CD4-positive, alpha-beta T cell treated with Interleukin-4 for 4 hours (primary cell): ENCODE results near the gene SIRPB1.
"Not testable (repeated sequence)": the region's sequence is repeated elsewhere in the genome, so short reads cannot be mapped to it uniquely, and the experiment has no call there.

ENCODE experiments used
- DNase-seq: peaks from one replicate; pipeline ENCODE4 v3.0.0-alpha.2; 2020

The SIRPB1 gene

DNA sequence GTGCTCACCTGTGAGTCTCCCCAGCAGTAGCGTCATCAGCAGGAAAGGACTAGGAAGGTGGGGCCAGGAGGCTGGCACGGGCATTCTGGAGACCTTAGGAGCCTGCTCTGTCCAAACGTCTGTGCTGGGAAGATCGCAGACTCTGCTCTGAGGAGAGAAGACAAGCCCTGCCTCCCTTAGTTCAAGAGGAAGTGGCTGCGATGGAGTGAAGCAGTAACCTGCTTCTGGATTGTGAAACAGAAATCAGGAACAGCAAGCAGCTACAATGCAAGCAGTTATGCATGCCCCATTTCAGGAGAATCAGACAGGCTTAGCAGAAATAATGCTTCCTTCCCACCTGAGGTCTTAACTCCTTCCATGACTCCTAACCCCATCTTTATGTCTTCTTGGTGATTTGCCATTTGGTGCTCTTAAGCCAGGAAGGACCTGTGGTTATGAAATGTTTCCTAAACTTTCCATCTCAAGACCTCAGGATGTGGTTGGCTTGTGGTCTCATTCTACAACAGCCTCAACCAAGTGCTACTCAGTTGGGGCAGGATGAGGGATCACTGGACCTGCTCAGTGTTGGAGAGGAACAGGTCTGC lies at the start of gene SIRPB1:
SIRPB1 (minus strand) TSS at position 149 of the 584 bp plus-strand sequence; CDS start at position 84, 65 bp downstream.
- no peak for DNase-seq

DNA sequence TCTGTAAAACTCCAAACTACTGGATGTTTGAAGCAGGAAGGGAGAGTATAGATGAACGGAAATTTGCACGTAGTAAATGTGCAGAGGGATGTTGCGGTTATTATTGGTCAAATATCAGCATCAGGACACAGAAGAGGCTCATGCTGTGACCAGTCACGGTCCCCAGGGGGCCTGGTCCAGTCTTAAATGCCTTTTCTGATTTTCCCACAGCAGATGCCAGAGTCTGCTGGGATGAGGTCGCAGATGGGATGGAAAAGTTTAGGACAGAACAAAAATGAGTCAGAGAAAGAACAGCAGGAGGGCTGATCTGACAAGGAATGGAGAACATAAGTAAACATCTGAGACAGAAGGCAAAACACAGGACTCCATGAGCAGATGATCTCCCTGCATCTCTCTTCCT lies 49.5 kb upstream of the SIRPB1 start:
- DNase-seq: no peak

DNA sequence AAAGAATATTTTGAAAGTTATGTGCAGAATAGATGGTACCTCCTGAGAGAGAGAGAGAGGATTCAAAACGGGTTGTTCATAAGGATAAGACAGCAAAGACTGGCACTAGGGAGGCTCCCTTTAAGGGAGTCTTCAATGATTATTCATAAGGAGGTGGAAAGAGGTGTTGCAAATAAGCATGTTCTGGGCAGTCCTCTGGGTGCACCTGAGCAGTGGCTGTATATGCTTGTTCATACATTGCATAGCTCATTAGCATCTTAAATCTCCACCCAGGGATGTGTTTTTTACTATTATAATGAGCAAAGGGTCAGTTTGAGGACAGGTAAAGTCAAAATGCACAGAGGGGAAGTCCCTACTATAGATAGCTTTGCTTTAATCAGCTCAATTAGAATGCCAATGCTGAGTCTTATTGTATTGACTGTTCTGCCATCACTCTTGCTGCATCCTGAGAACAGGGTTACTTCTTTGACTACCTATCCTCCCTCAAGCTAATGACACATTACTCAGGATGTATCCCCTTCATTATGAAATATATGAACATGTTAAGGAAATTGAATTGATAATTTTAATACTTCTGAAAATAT lies 47.8 kb upstream of the SIRPB1 start:
- no peak for DNase-seq

DNA sequence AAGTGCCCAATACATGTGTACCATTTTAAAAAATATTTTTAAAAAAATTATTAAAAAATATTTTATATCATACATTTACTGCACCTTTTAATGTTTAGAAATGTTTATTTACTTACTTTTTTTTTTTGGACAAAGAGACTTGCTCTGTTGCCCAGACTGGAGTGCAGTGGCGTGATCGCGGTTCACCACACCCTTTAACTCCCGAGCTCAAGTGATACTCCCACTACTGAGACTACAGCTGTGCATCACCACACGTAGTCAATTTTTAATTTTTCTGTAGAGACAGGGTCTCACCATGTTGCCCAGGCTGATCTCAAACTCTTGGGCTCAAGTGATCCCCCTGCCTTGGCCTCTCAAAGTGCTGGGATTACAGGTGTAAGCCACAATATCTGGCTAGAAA lies 47.0 kb upstream of the SIRPB1 start:
- no peak for DNase-seq

DNA sequence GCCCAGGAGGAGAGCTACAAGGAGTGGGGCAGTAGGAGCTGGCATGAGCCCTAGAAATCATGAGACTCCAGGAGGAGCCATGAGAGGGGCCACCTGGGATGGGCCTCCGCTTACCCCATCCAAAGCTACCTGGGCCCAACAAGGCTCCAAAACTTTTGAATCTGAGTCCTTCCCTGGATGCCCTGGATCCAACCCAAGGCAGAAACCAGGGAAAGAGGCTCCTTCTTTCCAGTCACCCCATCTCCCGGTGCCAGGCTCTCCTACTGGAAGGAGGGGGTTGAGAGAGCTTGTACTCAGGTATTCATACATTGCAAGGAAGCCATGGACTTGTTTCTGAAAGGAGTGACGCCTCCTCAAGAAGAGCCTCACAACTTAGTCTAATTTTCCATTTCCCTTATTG lies 45.5 kb upstream of the SIRPB1 start:
- DNase-seq: no peak

DNA sequence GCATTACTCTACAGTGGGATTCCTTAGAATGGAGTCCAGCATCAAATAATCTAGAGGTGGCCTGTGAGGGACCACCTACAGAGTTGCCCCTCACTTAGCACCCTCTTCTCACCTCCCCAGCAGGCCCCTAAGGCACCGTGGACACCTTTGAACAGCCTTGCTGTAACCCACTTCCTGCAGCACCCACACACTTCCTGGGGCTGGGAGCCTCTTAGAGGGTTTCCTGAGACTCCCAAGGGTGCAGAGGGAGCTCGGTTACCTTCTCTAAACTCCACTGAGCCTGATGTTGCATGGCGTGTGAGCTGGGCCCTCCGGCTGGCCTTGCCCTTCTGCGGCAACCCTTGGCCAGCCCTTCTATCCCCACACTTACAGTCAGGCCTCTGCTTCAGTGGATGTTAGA lies 45.1 kb upstream of the SIRPB1 start:
- DNase-seq: peak; percentile 63

DNA sequence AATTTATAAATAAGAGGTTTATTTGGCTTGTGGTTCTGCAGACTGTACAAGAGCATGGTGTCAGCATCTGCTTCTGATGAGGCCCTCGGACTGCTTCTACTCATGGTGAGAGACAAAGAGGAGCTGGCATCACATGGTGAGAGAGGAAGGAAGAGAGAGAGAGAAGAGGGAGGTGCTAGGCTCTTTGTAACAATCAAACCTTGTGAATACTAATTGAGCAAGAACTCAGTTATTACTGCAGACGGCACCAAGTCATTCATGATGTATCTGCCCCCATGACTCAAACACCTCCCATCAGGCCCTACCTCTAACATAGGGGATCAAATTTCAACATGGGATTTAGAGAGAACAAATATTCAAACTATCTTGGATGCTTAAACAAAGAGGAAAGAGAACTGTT lies 44.1 kb upstream of the SIRPB1 start:
- peak; percentile 44 for DNase-seq

DNA sequence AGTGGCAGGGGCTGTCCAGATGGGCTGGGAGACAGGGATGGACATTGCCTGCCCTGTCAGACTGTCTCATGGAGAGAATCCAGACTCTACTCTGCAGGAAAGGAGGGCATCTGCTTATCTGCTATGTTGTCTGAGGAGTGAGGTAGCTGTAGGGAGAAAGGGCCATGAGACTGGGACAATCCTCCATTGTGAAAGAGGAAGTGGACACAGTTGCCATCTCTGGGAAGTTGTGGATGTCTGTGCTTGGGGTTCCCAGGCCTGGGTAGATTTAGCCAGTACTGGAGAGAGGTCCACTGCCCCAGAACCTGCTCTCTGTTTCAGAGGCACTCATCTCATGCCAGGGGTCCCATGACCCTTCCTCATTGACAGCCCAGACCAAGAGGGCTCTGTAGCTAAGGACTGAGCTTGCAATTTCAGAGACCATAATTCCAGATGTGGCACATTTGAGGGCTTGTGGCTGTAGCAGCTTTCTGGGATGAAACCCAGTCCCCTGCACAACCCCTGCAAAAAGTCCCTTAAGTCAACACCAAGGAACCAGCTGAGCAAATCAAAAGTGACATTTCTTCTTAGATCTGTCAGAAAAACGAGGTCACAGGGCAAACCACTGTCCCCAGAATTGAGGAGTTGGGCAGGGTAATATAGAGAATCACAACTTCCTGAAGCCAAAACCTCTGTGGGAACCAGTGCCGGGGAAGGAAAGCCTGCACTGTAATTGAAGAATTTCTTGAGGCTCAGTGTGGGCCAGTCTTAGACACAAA lies 41.9 kb upstream of the SIRPB1 start:
- DNase-seq: peak; percentile 31

DNA sequence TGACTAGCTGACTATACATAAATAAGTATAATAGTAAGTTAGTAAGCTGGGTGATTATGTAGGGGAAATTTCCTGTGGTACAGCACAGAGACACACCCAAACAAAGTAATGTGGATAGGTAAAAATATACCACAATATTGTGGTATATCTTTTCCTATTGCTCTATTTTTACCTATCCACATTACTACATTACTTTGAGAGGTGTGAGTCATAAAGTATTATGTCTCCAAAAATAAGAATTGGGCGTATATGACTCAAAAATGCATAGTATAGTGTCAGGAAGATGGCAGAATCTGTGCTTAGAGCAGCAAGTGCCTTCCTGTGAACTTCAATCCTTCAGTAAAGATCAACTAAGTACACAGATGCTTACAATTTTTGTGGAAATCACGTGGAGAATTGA lies 40.4 kb upstream of the SIRPB1 start:
- peak; percentile 82 for DNase-seq

DNA sequence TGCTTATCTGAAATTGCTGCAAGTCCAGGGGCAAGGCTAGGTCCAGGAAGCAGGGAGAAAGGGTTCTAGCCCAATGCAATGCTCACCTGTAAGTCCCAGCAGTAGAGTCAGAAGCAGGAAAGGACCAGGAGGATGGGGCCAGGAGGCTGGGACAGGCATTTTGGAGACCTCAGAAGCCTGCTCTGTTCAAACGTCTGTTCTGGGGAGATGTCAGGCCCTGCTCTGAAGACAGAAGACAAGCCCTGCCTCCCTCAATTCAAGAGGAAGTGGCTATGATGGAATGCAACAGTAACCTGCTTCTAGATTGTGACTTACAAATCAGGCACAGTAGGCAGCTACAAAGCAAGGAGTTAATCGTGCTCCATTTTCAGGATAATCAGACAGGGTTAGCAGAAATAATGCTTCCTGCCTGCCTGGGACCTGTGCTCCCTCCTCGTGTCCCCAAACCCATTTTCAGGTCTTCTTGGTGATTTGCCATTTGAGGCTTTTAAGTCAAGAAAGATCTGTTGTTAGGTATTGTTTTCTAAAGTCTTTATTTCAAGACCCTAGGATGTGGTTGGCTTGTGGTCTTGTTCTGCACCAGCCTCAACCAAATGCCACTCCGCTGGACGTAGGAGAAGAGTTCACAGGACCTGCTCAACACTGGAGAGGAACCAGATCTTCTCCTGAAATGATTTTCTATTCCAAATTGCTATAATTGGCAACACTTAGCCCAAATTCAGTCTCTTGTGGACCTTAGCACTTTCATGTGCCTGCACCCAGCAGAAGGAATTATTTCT lies 37.9 kb upstream of the SIRPB1 start, which contains the start of gene SIRPG:
SIRPG (minus strand) TSS at position 224 of the 779 bp plus-strand sequence; CDS start at position 159, 65 bp downstream.
- DNase-seq: peak; percentile 47

DNA sequence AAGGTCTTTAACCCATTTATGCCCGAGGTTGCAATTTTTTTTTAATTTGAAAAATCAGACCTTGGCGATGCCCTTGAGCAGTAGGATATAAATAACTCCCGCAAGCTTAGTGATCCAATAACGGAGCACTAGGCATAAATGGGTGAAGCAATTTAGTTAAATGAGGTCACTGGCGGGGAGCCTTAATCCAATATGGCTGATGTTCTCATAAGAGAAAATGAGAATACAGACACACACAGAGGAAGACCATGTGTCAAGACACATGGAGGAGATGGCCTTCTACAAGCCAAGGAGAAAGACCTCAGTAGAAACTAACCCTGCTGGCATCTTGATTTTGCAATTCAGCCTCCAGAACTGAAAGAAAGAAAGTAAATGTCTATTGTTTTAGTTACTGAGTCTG lies 37.0 kb upstream of the SIRPB1 start:
- DNase-seq: no peak

DNA sequence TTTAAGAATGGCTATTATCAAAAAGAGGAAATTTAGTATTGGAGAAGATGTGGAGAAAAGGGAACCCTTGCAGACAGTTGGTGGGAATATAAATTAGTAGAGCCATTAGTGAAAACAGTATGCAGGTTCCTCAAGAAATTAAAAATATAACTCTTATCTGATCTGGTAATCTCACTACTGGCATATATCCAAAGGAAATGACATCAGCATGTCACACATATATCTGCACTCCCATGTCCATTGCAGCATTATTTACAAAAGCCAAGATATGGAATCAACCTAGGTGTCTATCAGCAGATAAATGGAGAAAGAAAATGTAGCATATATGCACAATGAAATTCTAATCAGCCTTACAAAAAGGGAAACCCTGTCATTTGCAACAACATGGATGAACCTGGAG lies 35.2 kb upstream of the SIRPB1 start:
- peak; percentile 56 for DNase-seq

DNA sequence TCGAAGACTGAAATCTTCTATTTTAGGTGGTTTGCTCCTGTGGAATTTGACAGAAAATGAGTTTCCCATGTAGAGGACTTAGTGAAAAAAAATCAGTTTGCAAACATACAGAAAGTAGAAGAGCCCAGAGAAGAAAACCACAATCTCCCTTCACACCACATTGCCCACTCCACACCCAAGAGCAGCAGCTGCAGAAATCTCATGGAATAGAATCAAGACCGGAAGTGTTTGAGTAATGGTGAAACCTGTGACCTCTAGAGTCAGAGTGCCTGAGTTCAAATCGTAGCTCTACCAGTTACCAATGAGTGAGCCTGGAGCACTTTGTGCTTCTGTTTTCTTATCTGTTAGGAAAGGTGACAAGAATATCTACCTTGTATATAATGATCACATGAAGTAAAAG lies 33.2 kb upstream of the SIRPB1 start:
- DNase-seq: no peak

DNA sequence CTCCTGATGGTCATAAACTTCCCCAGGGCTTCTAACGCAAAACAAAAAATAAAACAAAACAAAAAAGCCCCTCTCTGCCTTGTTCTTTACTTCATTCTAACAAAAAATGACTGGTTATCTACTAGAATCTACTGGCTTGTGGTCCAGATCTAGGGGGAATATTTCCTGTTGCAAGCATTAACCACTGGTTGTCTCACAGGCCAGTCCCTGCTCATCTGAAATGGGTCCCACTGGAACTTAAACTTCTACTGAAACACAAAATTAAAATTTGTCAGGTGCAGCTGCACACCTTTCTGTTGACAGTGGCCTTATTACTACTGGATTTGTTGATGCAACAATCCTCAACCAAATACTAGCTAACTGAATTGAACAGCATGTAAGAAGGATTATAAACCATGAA lies 32.3 kb upstream of the SIRPB1 start:
- DNase-seq: no peak

DNA sequence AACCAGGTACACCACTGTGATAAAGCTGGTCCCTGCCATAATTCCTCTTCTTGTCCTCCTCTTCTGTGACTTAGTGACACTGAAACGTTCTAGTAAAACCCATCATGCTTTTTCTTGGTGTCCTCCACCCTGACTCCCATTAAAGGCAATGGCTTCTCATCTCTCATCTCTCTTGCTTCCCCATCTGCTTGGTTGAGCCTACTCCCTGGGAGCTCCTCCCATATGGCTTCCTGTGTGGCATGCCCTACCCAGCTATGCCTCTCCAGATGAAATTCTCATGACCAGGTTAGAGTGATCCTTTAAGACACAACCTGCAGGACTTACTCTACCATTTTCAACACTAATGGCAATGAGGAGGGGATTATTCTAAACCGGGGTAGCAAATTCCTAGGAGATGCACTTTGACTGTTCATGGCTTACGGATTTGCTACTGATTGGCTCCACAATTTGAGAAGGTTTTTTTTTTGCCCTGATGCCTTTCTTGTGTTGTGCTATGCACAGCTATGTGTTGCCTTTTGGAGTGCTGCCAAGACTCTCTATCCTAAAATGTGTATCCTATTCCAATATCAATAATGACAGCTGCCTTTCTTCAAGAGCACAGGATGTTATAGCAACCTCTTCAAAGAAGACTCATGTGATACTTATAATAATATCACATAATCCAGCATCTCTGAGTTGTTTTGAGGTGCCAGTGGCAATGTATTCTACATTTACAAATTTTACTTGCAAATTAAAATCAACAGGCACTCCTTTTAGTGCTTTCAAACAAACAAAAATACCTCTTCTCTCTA lies 31.7 kb upstream of the SIRPB1 start:
- DNase-seq: no peak

DNA sequence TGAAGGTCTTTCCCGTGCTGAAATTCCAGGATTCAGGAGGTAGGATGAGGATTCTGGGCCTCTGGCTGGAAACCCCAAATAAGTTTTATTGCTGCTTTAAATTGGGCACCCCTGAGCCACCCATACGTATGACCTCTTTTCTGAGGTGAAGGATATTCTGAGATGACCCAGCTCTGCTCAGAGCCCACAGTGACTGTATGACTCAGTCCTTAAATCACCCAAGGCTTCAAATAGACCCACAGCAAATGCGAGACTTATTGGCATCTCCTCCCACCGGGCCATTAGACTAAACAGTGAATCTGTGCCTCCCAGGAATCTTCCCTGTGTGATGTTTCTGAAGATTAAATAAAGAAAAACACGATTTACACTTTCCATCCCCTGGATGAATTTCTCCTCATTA lies 28.3 kb upstream of the SIRPB1 start:
- no peak for DNase-seq

DNA sequence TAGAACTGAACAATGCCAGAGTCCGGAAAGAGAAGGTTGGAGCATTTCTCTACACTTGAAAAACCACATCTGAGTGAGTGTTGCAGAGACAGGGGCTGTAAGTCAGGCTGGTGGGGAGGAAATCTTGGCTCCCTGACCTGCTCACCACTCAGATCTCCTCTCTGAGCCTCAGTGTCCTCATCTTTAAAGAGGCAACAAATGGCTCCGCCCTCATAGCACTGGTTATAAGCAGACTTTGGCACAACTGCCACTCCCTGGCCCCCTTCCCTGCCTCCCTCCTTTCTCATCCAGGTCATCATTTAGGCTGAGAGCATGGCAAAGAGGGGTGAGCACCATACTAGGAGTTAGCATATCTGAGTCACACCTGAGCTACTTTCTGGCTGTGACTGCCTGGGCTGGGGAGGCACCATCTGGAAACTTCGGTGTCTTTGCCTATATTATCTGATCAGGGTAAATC lies 27.2 kb upstream of the SIRPB1 start:
- no peak for DNase-seq

DNA sequence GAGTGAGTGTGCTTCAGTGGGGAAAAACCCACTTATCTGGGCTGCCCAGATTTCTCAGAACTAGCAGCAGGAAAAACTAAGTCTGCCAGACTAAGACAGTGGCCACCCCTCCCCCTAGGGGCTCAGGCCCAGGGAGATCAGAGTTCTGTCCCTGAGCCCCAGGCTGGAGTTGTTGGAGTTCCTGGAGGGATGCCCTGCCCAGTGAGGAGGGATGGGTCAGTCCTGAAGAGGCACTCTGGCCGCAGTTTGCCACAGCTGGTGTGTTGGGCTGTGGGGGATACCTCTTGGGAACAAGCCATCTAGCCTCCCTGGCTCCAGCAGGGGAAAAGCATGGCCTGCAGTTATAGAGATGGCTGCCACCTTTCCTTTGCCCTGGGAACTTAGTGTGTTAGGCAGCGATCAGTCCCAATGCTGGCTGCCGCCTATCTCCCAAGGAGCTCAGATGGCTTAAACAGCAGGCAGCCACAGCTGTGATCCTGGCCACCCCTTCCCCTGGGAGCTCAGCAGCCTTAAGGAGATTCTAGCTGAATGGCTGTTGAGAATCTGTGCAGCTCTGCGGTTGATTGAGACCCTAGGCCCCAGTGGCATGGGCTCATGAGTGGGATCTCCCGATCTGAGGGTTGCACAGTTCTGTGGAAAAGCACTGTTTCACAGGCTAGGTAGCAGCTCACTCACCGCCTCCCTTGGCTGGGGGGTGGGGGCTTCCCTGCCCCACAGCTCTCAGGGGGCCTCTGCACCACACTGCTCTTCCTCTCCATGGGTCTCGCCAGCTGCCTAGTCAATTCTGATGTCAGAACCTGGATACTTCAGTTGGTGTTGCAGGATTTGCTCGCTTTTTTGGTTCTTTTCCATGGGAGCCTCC lies 24.5 kb upstream of the SIRPB1 start:
- no peak for DNase-seq

DNA sequence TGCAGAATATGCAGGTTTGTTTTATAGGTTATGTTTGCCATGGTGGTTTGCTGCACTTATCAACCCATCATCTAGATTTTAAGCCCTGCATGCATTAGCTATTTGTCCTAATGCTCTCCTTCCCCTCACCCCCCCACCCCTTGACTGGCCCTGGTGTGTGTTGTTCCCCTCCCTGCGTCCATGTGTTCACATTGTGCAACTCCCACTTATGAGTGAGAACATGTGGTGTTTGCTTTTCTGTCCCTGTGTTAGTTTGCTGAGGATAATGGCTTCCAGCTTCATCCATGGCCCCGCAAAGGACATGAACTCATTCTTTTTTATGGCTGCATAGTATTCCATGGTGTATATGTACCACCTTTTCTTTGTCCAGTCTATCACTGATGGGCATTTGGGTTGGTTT lies 18.8 kb upstream of the SIRPB1 start:
- not testable (repeated sequence) for DNase-seq

DNA sequence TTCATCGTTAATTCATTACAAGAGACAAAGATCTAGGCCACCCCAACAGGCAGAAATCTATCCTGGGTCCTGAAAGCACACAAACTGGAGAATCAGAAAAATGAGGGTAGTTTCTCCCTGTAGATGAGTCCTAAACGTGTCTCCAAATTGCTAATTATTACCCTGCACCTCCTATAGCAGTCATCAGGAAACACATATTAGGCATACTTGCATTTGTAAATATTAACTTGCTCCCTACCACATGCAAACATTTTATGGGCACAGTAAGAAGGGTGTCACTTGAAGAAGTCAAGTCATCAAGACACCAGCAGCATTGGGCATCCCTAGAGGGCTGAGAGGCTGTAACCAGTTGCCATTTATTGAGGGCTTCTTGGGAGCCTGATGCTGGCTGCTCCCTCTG lies 17.9 kb upstream of the SIRPB1 start:
- no peak for DNase-seq

DNA sequence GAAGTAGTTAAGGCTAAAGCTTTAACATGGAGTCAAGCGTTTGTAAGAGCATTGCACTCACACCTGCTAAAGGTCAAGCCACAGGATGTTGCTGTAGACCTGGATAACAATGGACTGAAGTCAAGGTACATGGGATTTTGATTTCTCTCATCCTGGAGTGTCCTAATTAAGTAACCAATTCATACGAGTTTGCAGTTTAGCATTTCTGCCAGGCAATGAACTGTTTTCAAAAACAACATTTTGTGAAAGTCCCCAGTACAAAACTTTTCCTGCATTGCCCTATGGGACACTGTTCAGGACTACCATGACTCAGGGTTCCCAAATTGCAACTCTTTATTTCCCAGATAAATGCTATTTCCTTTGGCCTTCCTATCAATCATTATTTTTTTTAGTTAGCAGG lies 17.4 kb upstream of the SIRPB1 start:
- DNase-seq: no peak

DNA sequence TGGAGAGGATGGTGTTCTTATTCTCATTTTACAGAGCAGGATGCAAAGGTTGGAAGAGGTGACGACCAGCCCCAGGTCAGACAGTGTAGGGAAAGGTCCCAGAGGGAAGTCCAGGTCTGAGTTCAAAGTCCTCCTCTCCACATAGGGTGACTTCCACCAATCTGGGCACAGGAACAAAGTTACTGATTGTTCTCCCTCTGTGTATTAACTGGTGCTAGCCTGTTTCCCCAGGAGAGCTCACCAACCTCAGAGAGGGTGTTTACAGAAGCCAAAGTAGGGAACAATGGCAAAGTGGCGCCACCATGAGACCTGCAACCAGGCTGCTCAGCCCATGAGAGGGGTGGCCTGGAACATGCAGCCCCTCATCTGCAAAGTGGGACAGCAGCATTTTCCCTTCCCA lies 16.8 kb upstream of the SIRPB1 start:
- DNase-seq: no peak
